Gastrocnemius medialis (tissue), 4 donors: ENCODE data around the gene DAAM1.

Experiments
- CTCF ChIP-seq, 5 experiments: fragments of 450-650 bp in 3 of 5; fragments of 200-600 bp in 2 of 5; sonication (generic) in 2 of 5; IDR thresholded peaks in 4 of 5; conservative IDR thresholded peaks in 1 of 5; 1 replicate in 4 of 5; 2 replicates in 1 of 5; pipeline ENCODE4 v1.5.1; 2016 to 2019; ENCODE audit warnings: antibody characterized with exemption in 5 of 5, mild to moderate bottlenecking in 3 of 5, moderate library complexity in 3 of 5
- POLR2A ChIP-seq, 2 donors: fragments of 450-650 bp; IDR thresholded peaks; one replicate each; pipeline ENCODE4 v1.6.1; 2017; ENCODE audit warnings: antibody characterized with exemption in 2 of 2, mild to moderate bottlenecking in 2 of 2, moderate library complexity in 2 of 2

GRCh38 chr14:59358784-59359183, 170.3 kb downstream of the DAAM1 start:
- TF ChIP-seq CTCF (IDR thresholded peaks at IDR 0.05 in 4 of 5, conservative IDR thresholded peaks at IDR 0.05 in 1 of 5) (no peak), POLR2A (IDR thresholded peaks at IDR 0.05) (no peak)
